Lower leg skin (tissue), 3 donors: ENCODE data around the gene LCN2.

Experiments
- POLR2A ChIP-seq, 2 donors: fragments of 450-650 bp; IDR thresholded peaks; one replicate each; pipeline ENCODE4 v1.6.1; 2016 to 2017; ENCODE audit warnings: antibody characterized with exemption in 2 of 2, mild to moderate bottlenecking in 1 of 2, moderate library complexity in 1 of 2
- TF ChIP-seq, protein P1 (sequence below), 3 donors: fragments of 450-650 bp; IDR thresholded peaks; one replicate each; pipeline ENCODE4 v1.5.1; 2016; ENCODE audit warnings: antibody characterized with exemption in 3 of 3, mild to moderate bottlenecking in 3 of 3, moderate library complexity in 2 of 3

DNA sequence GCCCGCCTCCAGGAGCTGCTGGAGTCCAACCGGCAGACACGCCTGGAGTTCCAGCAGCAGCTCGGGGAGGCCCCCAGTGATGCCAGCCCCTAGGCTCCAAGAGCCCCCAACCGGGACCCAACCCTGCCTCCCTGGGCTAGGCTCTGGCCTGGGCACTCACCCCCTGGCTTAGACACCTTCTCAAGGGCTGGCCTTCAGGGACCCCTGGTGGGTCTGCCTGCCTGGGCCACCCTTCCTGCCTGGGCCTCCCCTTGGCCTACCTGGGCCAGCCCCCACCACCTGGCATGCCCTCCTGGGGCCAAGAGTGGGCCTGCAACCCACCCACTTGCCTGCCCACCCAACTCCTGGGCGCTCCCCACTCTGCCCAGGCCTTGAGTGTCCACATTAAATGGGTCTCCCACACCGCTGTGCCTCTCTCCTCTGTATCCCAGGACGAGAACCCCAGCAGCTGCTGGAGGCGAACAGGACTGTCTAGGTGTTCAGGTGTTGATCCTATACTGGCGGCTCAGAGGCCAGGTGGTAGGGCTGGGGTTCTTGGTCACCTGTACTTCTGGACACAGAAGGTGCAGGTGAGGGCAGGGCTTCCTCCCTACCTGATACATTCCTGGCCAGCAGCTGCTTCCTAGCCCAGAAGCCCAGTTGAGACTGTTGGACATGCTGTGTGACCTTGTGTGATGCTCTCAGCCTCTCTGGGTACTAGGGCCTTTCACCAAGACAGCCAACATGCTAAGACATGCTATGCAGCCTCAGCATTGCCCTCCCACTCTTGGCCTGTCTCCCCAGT, 14.5 kb downstream of the LCN2 start:
- no peak for TF ChIP-seq POLR2A (IDR thresholded peaks at IDR 0.05)
- TF ChIP-seq, protein P1, sequence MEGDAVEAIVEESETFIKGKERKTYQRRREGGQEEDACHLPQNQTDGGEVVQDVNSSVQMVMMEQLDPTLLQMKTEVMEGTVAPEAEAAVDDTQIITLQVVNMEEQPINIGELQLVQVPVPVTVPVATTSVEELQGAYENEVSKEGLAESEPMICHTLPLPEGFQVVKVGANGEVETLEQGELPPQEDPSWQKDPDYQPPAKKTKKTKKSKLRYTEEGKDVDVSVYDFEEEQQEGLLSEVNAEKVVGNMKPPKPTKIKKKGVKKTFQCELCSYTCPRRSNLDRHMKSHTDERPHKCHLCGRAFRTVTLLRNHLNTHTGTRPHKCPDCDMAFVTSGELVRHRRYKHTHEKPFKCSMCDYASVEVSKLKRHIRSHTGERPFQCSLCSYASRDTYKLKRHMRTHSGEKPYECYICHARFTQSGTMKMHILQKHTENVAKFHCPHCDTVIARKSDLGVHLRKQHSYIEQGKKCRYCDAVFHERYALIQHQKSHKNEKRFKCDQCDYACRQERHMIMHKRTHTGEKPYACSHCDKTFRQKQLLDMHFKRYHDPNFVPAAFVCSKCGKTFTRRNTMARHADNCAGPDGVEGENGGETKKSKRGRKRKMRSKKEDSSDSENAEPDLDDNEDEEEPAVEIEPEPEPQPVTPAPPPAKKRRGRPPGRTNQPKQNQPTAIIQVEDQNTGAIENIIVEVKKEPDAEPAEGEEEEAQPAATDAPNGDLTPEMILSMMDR (IDR thresholded peaks at IDR 0.05): no peak
